Spleen (tissue), 7 donors: ENCODE data around the gene USP32.

Experiments used
- CTCF ChIP-seq, 11 experiments: fragments of 200-600 bp in 7 of 11; fragments of 450-650 bp in 4 of 11; sonication (generic) in 4 of 11; IDR thresholded peaks in 8 of 11; conservative IDR thresholded peaks in 3 of 11; 1 replicate in 7 of 11; 2 replicates in 4 of 11; pipeline versions ENCODE4 v1.4.0 to v1.8.0; 2016 to 2021; ENCODE audit warnings: antibody characterized with exemption in 11 of 11, inconsistent platforms in 4 of 11, mild to moderate bottlenecking in 1 of 11
- POLR2A ChIP-seq, 3 donors: fragments of 450-650 bp; IDR thresholded peaks; one replicate each; pipeline ENCODE4 v1.5.1; 2017; ENCODE audit warnings: antibody characterized with exemption in 3 of 3, mild to moderate bottlenecking in 1 of 3
- POLR2AphosphoS5 ChIP-seq, 3 donors: sonication (generic); formaldehyde crosslinking; IDR thresholded peaks; one replicate each; pipeline ENCODE4 v1.5.1; 2017; ENCODE audit warnings: antibody characterized with exemption in 3 of 3
- donor health status: DM: no; HTN: no; CAD: no; lungs with moderate emphysema.
- donor health status: DM: no; HTN: no; CAD: no.
- donor health status: DM: no; HTN: no; CAD: no.

GRCh38 chr17:60314423-60314822 is 77.5 kb downstream of the USP32 start:
- TF ChIP-seq CTCF (IDR thresholded peaks at IDR 0.05 in 8 of 11, conservative IDR thresholded peaks at IDR 0.05 in 3 of 11) (no peak), POLR2AphosphoS5 (IDR thresholded peaks at IDR 0.05) (no peak), POLR2A (IDR thresholded peaks at IDR 0.05) (no peak)
